Muscle layer of colon (tissue), 2 donors: ENCODE measurements around the gene TRIAP1.

Experiments
- H3K27ac ChIP-seq: one replicate; pipeline ENCODE4 v1.7.0; 2013; ENCODE audit warnings: low read depth, mild to moderate bottlenecking, low read length, moderate library complexity
- H3K27me3 ChIP-seq, 2 donors: one replicate each; pipeline ENCODE4 v1.7.0; 2013; ENCODE audit warnings: low read length in 2 of 2, mild to moderate bottlenecking in 2 of 2; ENCODE audit not compliant: insufficient read depth in 2 of 2, control insufficient read depth in 1 of 2
- H3K36me3 ChIP-seq: one replicate; pipeline ENCODE4 v1.7.0; 2013; ENCODE audit warnings: mild to moderate bottlenecking, low read length; ENCODE audit not compliant: insufficient read depth
- H3K4me1 ChIP-seq: one replicate; pipeline ENCODE4 v1.7.0; 2013; ENCODE audit warnings: mild to moderate bottlenecking, low read length; ENCODE audit not compliant: insufficient read depth
- H3K4me3 ChIP-seq, 2 donors: one replicate each; pipeline ENCODE4 v1.7.0; 2013; ENCODE audit warnings: low read length in 2 of 2, low read depth in 1 of 2, mild to moderate bottlenecking in 1 of 2, moderate library complexity in 1 of 2
- H3K9ac ChIP-seq: one replicate; pipeline ENCODE4 v1.7.0; 2013; ENCODE audit warnings: low read length
- H3K9me3 ChIP-seq: one replicate; pipeline ENCODE4 v1.7.0; 2013; ENCODE audit warnings: mild to moderate bottlenecking, low read length
- donor health status: abdominal sarcoma.
- donor health status: Adenocarcinoma of cecum.

Gene TRIAP1

DNA sequence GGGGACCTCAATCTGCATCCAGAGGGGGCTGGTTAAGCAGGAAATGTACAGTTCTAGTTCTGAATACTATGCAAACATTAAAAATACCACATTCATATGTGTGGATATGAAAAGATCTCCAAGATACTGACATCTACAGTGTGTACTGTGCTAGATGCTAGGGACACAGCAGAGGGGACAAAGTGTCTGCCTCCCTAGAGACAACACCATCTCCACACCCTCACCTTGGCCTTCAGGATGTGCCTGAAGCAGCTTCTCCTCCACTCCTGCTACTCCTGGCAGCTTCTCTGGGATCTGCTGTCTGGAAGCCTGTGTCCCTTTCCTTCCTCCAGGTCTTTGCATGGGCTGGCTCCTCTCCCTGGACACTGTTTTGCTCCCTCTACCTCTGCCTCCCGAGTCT is 34.0 kb upstream of the TRIAP1 start:
- no peaks in the 10 kb centered on the region for H3K9me3 ChIP-seq
- no peaks in the 10 kb centered on the region for H3K27me3 ChIP-seq
- H3K4me1 ChIP-seq: no peaks in the 10 kb centered on the region
- H3K4me3 ChIP-seq: no peak overlapping the region
- H3K9ac ChIP-seq: no peak overlapping the region
- H3K36me3 ChIP-seq: no peaks in the 10 kb centered on the region
- no peak overlapping the region for H3K27ac ChIP-seq

DNA sequence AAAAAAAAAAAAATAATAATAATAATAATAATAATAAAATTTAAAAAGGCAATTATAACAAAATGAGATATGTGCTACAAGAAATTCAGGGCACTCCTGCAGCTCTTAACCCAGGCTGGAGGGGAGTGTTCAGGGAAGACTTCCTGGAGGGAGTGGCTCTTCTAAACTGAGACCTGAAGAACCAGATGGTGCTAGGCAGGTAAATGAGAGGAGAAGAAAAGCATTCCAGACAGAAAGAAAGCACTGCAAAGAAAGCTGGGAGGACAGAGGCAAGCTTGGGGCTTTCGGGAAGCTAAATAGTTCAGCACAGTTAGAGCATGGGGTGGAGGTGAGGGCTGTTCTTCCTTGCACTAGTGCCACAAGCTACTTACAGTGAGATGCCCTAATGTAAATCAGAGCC is 33.3 kb upstream of the TRIAP1 start:
- Histone ChIP-seq H3K9ac (no peak overlapping the region), H3K27ac (no peak overlapping the region), H3K36me3 (no peaks in the 10 kb centered on the region), H3K9me3 (no peaks in the 10 kb centered on the region), H3K4me1 (no peaks in the 10 kb centered on the region), H3K27me3 (no peaks in the 10 kb centered on the region), H3K4me3 (no peak overlapping the region)

GRCh38 chr12:120475643-120476042 is 29.5 kb upstream of the TRIAP1 start:
- Histone ChIP-seq H3K4me1 (no peaks in the 10 kb centered on the region), H3K4me3 (no peak overlapping the region), H3K36me3 (no peaks in the 10 kb centered on the region), H3K9ac (no peak overlapping the region), H3K27me3 (no peaks in the 10 kb centered on the region), H3K27ac (no peak overlapping the region), H3K9me3 (no peaks in the 10 kb centered on the region)

- no peak overlapping the region for H3K4me3 ChIP-seq
- no peak overlapping the region for H3K27ac ChIP-seq
- H3K9me3 ChIP-seq: no peaks in the 10 kb centered on the region
- H3K9ac ChIP-seq: no peak overlapping the region
- H3K27me3 ChIP-seq: no peaks in the 10 kb centered on the region
- H3K4me1 ChIP-seq: peaks cover 6% of the 10 kb centered on the region
- no peaks in the 10 kb centered on the region for H3K36me3 ChIP-seq
These were observed 28.4 kb upstream of the TRIAP1 start for GRCh38 chr12:120474616-120474960.

DNA sequence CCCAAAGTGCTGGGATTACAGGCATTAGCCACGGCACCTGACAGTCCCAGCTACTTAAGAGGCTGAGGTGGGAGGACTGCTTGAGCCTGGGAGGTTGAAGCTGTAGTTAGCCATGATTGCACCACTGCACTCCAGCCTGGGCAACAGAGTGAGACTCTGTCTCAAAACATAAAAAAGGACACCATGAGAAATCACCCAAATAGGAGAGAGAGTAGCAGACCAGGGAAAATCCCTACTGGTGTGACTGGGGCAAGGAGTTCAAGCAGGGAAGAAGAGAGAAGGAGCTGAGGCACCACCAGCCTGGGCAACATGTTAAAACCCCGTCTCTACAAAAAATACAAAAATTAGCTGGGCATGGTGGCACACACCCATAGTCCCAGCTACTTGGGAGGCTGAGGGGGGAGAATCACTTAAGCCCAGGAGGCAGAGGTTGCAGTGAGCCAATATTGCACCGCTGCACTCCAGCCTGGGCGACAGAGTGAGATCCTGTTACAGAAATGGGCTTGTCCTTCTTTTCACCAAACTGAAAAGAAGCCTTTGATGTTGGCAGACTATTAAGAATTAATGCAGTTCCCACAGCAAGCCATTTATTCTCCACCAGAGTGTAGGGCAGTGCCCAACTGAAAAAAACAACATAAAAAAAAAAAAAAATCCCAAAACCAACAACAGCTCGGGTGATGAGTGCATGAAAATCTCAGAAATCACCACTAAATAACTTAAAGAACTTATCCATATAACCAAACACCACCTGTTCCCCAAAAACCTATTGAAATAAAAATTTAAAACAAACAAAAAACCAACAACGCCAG is 27.8 kb upstream of the TRIAP1 start:
- no peak overlapping the region for H3K9ac ChIP-seq
- H3K9me3 ChIP-seq: no peaks in the 10 kb centered on the region
- H3K27ac ChIP-seq: no peak overlapping the region
- no peaks in the 10 kb centered on the region for H3K27me3 ChIP-seq
- H3K4me3 ChIP-seq: no peak overlapping the region
- no peaks in the 10 kb centered on the region for H3K36me3 ChIP-seq
- peaks cover 6% of the 10 kb centered on the region for H3K4me1 ChIP-seq

DNA sequence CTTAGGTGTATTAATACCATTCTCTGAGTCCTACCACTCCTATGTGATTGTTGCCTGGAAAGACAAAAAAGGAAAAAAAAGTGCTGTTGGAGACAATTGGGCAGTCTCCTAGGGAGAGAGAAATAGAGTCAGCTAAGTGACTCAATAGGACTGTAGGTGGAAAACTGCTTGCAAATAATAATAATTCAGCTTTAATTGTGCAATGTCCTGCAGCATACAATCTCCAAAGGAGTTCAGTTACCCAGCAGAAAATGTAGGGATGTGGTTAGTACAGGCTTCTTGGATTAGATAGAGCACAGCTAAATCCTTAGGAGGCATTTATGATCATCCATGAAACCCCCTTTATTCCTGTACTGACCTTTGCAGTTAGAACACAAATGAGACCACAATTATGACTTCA is 26.3 kb upstream of the TRIAP1 start:
- Histone ChIP-seq H3K27ac (no peak overlapping the region), H3K4me1 (peaks cover 17% of the 10 kb centered on the region), H3K27me3 (no peaks in the 10 kb centered on the region), H3K9ac (no peak overlapping the region), H3K9me3 (no peaks in the 10 kb centered on the region), H3K4me3 (no peak overlapping the region), H3K36me3 (no peaks in the 10 kb centered on the region)

GRCh38 chr12:120470150-120470784 is 24.1 kb upstream of the TRIAP1 start:
- H3K4me1 ChIP-seq: peaks cover 36% of the 10 kb centered on the region
- no peaks in the 10 kb centered on the region for H3K27me3 ChIP-seq
- H3K9me3 ChIP-seq: no peaks in the 10 kb centered on the region
- peak overlapping the region; percentile 59 for H3K9ac ChIP-seq
- peak overlapping the region; percentile 87 for H3K27ac ChIP-seq
- H3K4me3 ChIP-seq: peak overlapping the region; percentile 73 to 91
- H3K36me3 ChIP-seq: peaks cover 7% of the 10 kb centered on the region

- Histone ChIP-seq H3K4me1 (peaks cover 36% of the 10 kb centered on the region), H3K27ac (peak within 1 kb of the TSS; percentile 87), H3K36me3 (peaks cover 13% of the 10 kb centered on the region), H3K27me3 (no peaks in the 10 kb centered on the region), H3K4me3 (peak within 1 kb of the TSS; percentile 75 to 91), H3K9ac (peak within 1 kb of the TSS; percentile 88), H3K9me3 (no peaks in the 10 kb centered on the region)
These were observed 23.4 kb upstream of the TRIAP1 start, which contains the start of gene SRSF9 for GRCh38 chr12:120469450-120470149. TSS of gene SRSF9 (minus strand) at chr12:120469748. CDS start at chr12:120469609, 139 bp downstream.

DNA sequence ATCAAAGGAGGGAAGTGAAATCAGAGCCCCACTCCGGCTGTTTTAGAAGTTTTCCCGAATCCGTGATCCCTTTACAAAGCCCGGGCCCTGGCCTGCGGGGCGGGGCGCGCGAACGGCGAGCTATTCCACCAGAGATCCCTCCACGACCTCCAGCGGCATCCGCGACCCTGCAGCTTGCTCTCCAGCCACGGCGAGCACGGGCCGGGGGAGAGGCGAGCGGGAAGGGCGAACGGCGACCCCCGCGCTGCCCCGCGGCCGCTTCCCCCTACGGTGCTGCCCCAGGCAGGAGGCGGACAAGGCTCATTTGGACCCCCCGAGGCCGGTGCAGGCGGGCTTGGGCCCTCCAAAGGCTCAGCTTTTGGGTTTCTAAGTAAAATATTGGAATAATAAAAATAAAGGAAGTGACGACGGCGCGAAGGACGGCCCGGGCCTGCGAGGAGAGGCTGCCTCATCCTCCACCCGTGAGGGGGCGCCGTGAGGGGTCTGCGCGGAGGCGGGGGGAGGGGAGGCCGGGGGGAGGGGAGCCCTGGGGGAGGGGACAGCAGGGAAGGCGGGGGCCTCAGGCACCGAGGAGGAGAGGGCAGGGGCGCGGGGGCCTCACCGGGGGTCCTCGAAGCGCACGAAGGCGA is 22.8 kb upstream of the TRIAP1 start:
- Histone ChIP-seq H3K9me3 (no peaks in the 10 kb centered on the region), H3K4me1 (peaks cover 36% of the 10 kb centered on the region), H3K36me3 (peaks cover 20% of the 10 kb centered on the region), H3K4me3 (peak overlapping the region; percentile 75 to 91), H3K27ac (peak overlapping the region; percentile 87), H3K9ac (peak overlapping the region; percentile 88), H3K27me3 (no peaks in the 10 kb centered on the region)

GRCh38 chr12:120468325-120468820 is 22.2 kb upstream of the TRIAP1 start:
- no peaks in the 10 kb centered on the region for H3K27me3 ChIP-seq
- peaks cover 26% of the 10 kb centered on the region for H3K36me3 ChIP-seq

DNA sequence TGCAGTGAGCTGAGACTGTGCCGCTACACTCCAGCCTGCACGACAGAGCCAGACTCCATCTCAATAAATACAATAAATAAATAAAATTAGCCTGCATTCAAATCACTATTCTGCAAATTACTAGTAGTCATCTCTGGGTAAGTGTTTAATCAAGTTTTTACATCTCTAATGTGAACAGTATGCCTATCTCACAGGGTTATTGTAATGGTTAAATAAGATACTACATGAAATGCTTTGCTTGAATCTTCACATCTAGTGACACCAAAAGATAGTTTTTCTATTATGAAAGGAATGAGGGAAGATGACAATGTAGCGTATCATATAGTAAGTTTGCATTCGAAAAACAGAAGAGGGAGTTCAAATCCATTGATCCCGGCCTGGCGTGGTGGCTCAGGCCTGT is 21.3 kb upstream of the TRIAP1 start:
- Histone ChIP-seq H3K27me3 (no peaks in the 10 kb centered on the region), H3K27ac (no peak overlapping the region), H3K4me1 (peaks cover 36% of the 10 kb centered on the region), H3K36me3 (peaks cover 34% of the 10 kb centered on the region), H3K9me3 (no peaks in the 10 kb centered on the region), H3K9ac (no peak overlapping the region), H3K4me3 (no peak overlapping the region)

More at GRCh38 chr12:120468325-120468820, 22.2 kb upstream of the TRIAP1 start:
- Histone ChIP-seq H3K4me1 (peaks cover 36% of the 10 kb centered on the region), H3K9ac (peak overlapping the region; percentile 88), H3K27ac (peak overlapping the region; percentile 87), H3K4me3 (peak overlapping the region; percentile 75 to 91), H3K9me3 (no peaks in the 10 kb centered on the region)
